Endodermal cell (in vitro differentiated cells): ENCODE data around the gene GYPE. TPM values are rescaled to one million over a fixed set of nuclear protein-coding genes. Genes with fewer than 3 reads are reported as not detected.
"Not testable (repeated sequence)": the region's sequence is repeated elsewhere in the genome, so short reads cannot be mapped to it uniquely, and the experiment has no call there.

ENCODE experiments used
- DNase-seq: peaks from one replicate; pipeline ENCODE4 v3.0.0-alpha.2; 2017
- H3K27ac ChIP-seq: 2 replicates; pipeline ENCODE4 v1.5.1; 2013; ENCODE audit warnings: mild to moderate bottlenecking, low read depth, low read length, moderate library complexity
- H3K27me3 ChIP-seq: 2 replicates; pipeline ENCODE4 v1.6.1; 2013; ENCODE audit warnings: mild to moderate bottlenecking, low read length, moderate library complexity; ENCODE audit not compliant: insufficient read depth, control insufficient read depth, poor library complexity, severe bottlenecking
- H3K36me3 ChIP-seq: 2 replicates; pipeline ENCODE4 v1.7.0; 2013; ENCODE audit warnings: mild to moderate bottlenecking, low read length, moderate library complexity; ENCODE audit not compliant: control insufficient read depth, insufficient read depth
- H3K4me1 ChIP-seq: one replicate; pipeline ENCODE4 v1.7.0; 2013; ENCODE audit warnings: low read length; ENCODE audit not compliant: control insufficient read depth, insufficient read depth
- H3K4me3 ChIP-seq: 2 replicates; pipeline ENCODE4 v1.5.1; 2013; ENCODE audit warnings: mild to moderate bottlenecking, low read length, moderate library complexity
- H3K9ac ChIP-seq: 2 replicates; pipeline ENCODE4 v1.6.1; 2013; ENCODE audit warnings: mild to moderate bottlenecking, low read length, moderate library complexity; ENCODE audit not compliant: poor library complexity, severe bottlenecking; ENCODE audit errors: extremely low read depth
- H3K9me3 ChIP-seq: 2 replicates; pipeline ENCODE4 v1.6.1; 2013; ENCODE audit warnings: mild to moderate bottlenecking, low read length, moderate library complexity; ENCODE audit not compliant: control insufficient read depth
- H3K27ac Mint-ChIP-seq: 2 replicates; pipeline ENCODE4 v1.8.0; 2020; ENCODE audit warnings: mixed read lengths
- H3K27me3 Mint-ChIP-seq: 2 replicates; pipeline ENCODE4 v1.8.0; 2021; ENCODE audit warnings: mild to moderate bottlenecking, mixed read lengths; ENCODE audit not compliant: insufficient read depth
- H3K36me3 Mint-ChIP-seq: 2 replicates; pipeline ENCODE4 v1.8.0; 2020; ENCODE audit warnings: low read depth, mixed read lengths
- H3K4me1 Mint-ChIP-seq: 2 replicates; pipeline ENCODE4 v1.8.0; 2020; ENCODE audit warnings: mixed read lengths
- H3K4me3 Mint-ChIP-seq: 2 replicates; pipeline ENCODE4 v1.8.0; 2020; ENCODE audit warnings: mild to moderate bottlenecking, moderate library complexity, mixed read lengths
- H3K9me3 Mint-ChIP-seq: 2 replicates; pipeline ENCODE4 v1.8.0; 2020; ENCODE audit warnings: mild to moderate bottlenecking, mixed read lengths
- WGBS, 2 experiments: methylation state at CpG; one replicate each; pipeline versions ENCODE4 v1.1.5 to v1.1.7; 2013; ENCODE audit warnings: missing lambda C conversion rate in 2 of 2, mixed read lengths in 1 of 2; ENCODE audit not compliant: insufficient coverage in 1 of 2, insufficient read length in 1 of 2; 5-methylcytosine and 5-hydroxymethylcytosine counted together
- total RNA-seq, 2 donors: library from RNA; stranded (reverse); fragmentation: NEBNext Ultra II Directional in 1 of 2; extraction: Animal tissue kit (Norgen Biotek cat#: 25700) in 1 of 2; gene quantifications; 2 replicates in 1 of 2; 3 replicates in 1 of 2; pipeline ENCODE4 v1.2.1, GENCODE V29; 2021

Gene GYPE
- total RNA-seq, 2 donors from 2014 or later = 0.48 TPM; not detected in 1

DNA sequence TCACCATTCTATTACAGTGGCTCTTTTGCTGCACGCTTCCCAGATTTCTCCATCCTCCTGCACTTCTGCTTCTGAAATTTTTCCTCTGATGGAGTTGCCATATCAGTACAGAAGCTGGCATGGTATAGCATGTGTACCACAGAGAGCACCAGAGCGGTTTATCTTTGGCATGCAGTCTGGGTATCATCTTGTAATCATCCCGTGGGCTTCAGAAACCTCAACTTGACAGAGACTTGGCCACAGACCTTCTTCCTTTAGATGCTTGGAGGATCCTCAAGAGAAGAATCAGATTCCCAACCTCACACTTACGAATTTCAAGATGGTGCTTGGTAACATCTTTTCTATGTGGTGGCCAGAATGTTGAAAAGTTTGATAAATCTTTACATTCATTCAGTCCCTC lies 71.2 kb downstream of the GYPE start:
- H3K27ac Mint-ChIP-seq, H3K27ac ChIP-seq, H3K27me3 Mint-ChIP-seq, H3K4me3 ChIP-seq, H3K4me1 ChIP-seq, DNase-seq, H3K36me3 ChIP-seq, H3K27me3 ChIP-seq, H3K9ac ChIP-seq, H3K4me1 Mint-ChIP-seq, H3K36me3 Mint-ChIP-seq, H3K4me3 Mint-ChIP-seq, H3K9me3 ChIP-seq: not testable (repeated sequence)
- whole genome bisulfite sequencing, 2 experiments = 90 to 100% methylated on average over 3 to 4 of the region's 4 CpGs
- H3K9me3 Mint-ChIP-seq = peaks cover 20% of the 10 kb centered on the region

- not testable (repeated sequence) for DNase-seq, H3K4me1 ChIP-seq, H3K27me3 ChIP-seq, H3K4me3 Mint-ChIP-seq, H3K27ac Mint-ChIP-seq, H3K4me1 Mint-ChIP-seq, H3K27me3 Mint-ChIP-seq, H3K9ac ChIP-seq, H3K36me3 Mint-ChIP-seq, H3K27ac ChIP-seq, H3K4me3 ChIP-seq, H3K36me3 ChIP-seq, H3K9me3 ChIP-seq
- WGBS, 2 experiments = 80% methylated on average over 1 of the region's 2 CpGs; no CpG with 5 or more reads in 1 of the 2 experiments
- H3K9me3 Mint-ChIP-seq = peaks cover 20% of the 10 kb centered on the region
Measured at GRCh38 chr4:143833676-143834075, 71.7 kb downstream of the GYPE start.

DNA sequence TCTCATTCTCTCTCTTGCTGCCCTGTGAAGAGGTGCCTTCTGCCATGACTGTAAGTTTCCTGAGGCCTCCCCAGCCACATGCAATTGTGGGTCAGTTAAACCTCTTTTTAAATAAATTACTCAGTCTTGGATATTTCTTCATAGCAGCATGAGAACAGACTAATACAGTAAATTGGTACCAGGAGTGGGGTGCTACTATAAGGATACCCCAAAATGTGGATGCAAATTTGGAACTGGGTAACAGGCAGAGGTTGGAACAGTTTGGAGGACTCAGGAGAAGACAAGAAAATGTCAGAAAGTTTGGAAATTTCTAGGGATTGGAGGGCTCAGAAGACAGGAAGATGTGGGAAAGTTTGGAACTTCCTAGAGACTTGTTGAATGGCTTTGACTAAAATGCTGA lies 74.8 kb downstream of the GYPE start:
- H3K9ac ChIP-seq, DNase-seq, H3K27ac ChIP-seq, H3K27me3 ChIP-seq, H3K27me3 Mint-ChIP-seq, H3K4me1 Mint-ChIP-seq, H3K36me3 ChIP-seq, H3K4me3 Mint-ChIP-seq, H3K27ac Mint-ChIP-seq, H3K4me3 ChIP-seq, H3K9me3 ChIP-seq, H3K4me1 ChIP-seq, H3K36me3 Mint-ChIP-seq: not testable (repeated sequence)
- peaks cover 20% of the 10 kb centered on the region for H3K9me3 Mint-ChIP-seq

DNA sequence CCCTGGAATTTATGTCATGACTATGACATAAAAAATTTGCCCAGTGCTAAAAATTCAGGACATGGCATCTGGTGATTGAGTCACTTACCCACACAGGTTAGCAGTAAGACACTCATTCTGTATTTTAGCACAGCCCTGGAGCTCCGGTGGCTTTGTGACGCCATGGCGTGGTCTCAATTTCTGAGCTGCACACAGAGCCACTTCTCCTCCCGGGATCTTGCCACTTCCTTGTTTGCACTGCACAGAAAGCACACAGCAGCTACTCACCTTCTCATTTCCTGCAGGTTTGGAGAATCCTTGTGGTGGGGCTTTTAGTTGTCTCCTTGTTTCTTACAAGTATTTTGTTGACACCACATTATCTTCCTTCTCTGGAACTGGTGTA lies 76.1 kb downstream of the GYPE start:
- not testable (repeated sequence) for H3K9me3 ChIP-seq, H3K4me3 ChIP-seq, H3K9ac ChIP-seq, H3K27ac Mint-ChIP-seq, H3K36me3 ChIP-seq, H3K27ac ChIP-seq, H3K4me1 ChIP-seq, DNase-seq, H3K27me3 ChIP-seq, H3K4me3 Mint-ChIP-seq, H3K36me3 Mint-ChIP-seq, H3K27me3 Mint-ChIP-seq, H3K4me1 Mint-ChIP-seq
- 95% methylated on average over 4 of the region's 4 CpGs; no CpG with 5 or more reads in 1 of the 2 experiments for WGBS, 2 experiments
- H3K9me3 Mint-ChIP-seq = peaks cover 20% of the 10 kb centered on the region

Other genes starting within 250 kb of the GYPE start
- under 1 TPM; 0.13 to 0.20 TPM for gene FREM3, start 204.9 kb downstream of the GYPE start, total RNA-seq
- gene GYPB, start 113.8 kb upstream of the GYPE start, total RNA-seq = 1 to 10 TPM; 1.2 to 1.5 TPM
- gene GYPA, start 235.2 kb upstream of the GYPE start, total RNA-seq = under 1 TPM in 1 of 2 donors, not detected in 1; 0.58 TPM